Progenitor cell of endocrine pancreas (in vitro differentiated cells): ENCODE results near the gene H3-3A. TPM values are rescaled to one million over a fixed set of nuclear protein-coding genes. Genes with fewer than 3 reads are reported as not detected.

ENCODE experiments used
- DNase-seq: peaks from one replicate; pipeline ENCODE4 v3.0.0; 2021; ENCODE audit warnings: low spot score; ENCODE audit not compliant: unreplicated experiment
- H3K27ac Mint-ChIP-seq: 2 replicates; pipeline ENCODE4 v1.8.0; 2021; ENCODE audit warnings: mild to moderate bottlenecking, moderate library complexity, mixed read lengths
- H3K27me3 Mint-ChIP-seq: 2 replicates; pipeline ENCODE4 v1.8.0; 2021; ENCODE audit warnings: mixed read lengths
- H3K36me3 Mint-ChIP-seq: 2 replicates; pipeline ENCODE4 v1.8.0; 2022; ENCODE audit warnings: mixed read lengths; ENCODE audit not compliant: insufficient read depth
- H3K4me1 Mint-ChIP-seq: 2 replicates; pipeline ENCODE4 v1.8.0; 2021; ENCODE audit warnings: low read depth, mixed read lengths
- H3K4me3 Mint-ChIP-seq: 2 replicates; pipeline ENCODE4 v1.8.0; 2021; ENCODE audit warnings: low read depth, mild to moderate bottlenecking, moderate library complexity, mixed read lengths
- H3K9me3 Mint-ChIP-seq: 2 replicates; pipeline ENCODE4 v1.8.0; 2021; ENCODE audit warnings: low read depth, mixed read lengths
- total RNA-seq: library from RNA; stranded (reverse); gene quantifications from 2 replicates; pipeline ENCODE4 v1.2.1, GENCODE V29; 2021
- TF ChIP-seq, protein P1 (sequence below): fragments of 200-600 bp; sonication (generic); IDR thresholded peaks from one replicate; pipeline ENCODE4 v1.5.0; 2021; ENCODE audit warnings: antibody characterized with exemption, mild to moderate bottlenecking; ENCODE audit not compliant: unreplicated experiment

H3-3A gene
- total RNA-seq, 1 donor from 2014 or later: 1,313 TPM

DNA sequence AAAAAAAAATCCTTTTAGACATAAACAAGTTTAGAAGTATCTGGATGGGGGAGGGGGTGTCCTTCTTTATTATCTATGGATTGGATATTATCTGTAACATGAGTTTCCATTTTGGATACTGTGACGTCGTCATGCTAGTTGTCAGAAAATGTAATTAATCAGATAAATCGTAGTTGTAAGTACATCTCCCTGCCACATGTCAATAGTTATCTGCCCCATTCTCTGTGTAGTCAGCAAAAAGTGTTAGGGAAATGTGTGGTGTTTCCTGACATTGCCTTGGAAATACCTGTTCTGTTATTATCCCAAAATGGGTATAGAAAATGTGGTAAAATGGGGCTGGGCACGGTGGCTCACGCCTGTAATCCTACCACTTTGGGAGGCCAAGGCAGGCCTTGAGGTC is 38.8 kb upstream of the H3-3A start:
- Mint-ChIP-seq H3K4me3 (no peak overlapping the region), H3K9me3 (no peaks in the 10 kb centered on the region)

DNA sequence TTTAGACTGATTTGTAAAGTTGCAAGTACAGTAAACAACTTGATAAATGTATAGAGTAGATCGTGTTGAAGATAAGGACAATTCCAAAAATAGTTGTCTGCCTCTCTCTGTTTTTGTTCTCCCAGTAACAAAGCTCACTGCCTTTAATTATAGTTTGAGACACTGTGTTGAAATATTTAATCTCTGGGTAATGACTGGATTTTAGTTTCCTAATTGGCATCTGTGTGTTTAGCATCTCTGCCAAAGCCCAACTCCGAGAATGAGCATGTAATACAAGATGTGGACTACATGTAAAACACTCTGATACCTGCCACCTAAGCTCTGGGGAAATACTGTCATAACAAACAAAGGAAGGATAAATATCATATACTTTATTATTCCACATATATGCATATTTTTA is 35.7 kb upstream of the H3-3A start:
- no peaks in the 10 kb centered on the region for H3K9me3 Mint-ChIP-seq
- peaks cover 8% of the 10 kb centered on the region for H3K4me1 Mint-ChIP-seq
- no peaks in the 10 kb centered on the region for H3K36me3 Mint-ChIP-seq
- no peaks in the 10 kb centered on the region for H3K27me3 Mint-ChIP-seq
- TF ChIP-seq, protein P1, sequence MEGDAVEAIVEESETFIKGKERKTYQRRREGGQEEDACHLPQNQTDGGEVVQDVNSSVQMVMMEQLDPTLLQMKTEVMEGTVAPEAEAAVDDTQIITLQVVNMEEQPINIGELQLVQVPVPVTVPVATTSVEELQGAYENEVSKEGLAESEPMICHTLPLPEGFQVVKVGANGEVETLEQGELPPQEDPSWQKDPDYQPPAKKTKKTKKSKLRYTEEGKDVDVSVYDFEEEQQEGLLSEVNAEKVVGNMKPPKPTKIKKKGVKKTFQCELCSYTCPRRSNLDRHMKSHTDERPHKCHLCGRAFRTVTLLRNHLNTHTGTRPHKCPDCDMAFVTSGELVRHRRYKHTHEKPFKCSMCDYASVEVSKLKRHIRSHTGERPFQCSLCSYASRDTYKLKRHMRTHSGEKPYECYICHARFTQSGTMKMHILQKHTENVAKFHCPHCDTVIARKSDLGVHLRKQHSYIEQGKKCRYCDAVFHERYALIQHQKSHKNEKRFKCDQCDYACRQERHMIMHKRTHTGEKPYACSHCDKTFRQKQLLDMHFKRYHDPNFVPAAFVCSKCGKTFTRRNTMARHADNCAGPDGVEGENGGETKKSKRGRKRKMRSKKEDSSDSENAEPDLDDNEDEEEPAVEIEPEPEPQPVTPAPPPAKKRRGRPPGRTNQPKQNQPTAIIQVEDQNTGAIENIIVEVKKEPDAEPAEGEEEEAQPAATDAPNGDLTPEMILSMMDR: no peak
- H3K4me3 Mint-ChIP-seq: no peak overlapping the region
- no peak for DNase-seq
- H3K27ac Mint-ChIP-seq: no peak overlapping the region

More for the DNA sequence above, 38.8 kb upstream of the H3-3A start:
- DNase-seq: no peak
- Mint-ChIP-seq H3K4me1 (peaks cover 4% of the 10 kb centered on the region), H3K36me3 (no peaks in the 10 kb centered on the region), H3K27me3 (no peaks in the 10 kb centered on the region), H3K27ac (no peak overlapping the region)
- TF ChIP-seq, protein P1: no peak

DNA sequence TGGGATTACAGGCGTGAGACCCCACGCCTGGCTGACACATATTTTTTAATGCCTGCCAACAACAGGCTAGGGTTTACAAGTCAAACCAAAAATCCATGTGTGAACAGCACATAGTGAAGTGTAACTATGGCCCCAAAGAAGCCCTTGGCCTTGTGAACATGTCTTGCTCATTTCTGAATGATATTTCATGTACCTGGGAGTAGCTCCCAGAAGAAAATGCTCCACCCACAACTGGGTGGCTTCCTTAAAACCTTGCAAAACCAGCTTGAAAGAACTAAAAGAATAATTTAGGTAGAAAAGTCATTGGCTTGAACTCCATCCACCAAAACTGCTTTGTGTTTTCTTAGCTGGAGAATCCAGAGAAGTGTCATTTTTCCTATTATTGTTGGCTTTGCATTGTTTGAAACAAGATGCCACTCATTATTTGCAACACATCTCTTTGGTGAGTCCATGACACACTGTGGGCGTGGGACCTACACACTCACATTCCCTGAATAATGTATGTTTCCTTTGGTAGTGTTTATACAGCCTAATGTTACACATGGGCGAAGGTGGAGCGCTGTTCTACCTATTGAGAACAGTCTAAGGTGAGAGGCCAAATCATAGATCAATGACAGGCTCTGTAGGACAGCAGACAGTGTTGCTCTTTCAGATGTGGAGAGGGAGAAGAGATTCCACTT is 34.8 kb upstream of the H3-3A start:
- no peaks in the 10 kb centered on the region for H3K36me3 Mint-ChIP-seq
- H3K4me3 Mint-ChIP-seq: no peak overlapping the region
- TF ChIP-seq, protein P1: no peak
- no peak for DNase-seq
- H3K27ac Mint-ChIP-seq: no peak overlapping the region
- no peaks in the 10 kb centered on the region for H3K9me3 Mint-ChIP-seq
- H3K4me1 Mint-ChIP-seq: peaks cover 8% of the 10 kb centered on the region
- no peaks in the 10 kb centered on the region for H3K27me3 Mint-ChIP-seq

DNA sequence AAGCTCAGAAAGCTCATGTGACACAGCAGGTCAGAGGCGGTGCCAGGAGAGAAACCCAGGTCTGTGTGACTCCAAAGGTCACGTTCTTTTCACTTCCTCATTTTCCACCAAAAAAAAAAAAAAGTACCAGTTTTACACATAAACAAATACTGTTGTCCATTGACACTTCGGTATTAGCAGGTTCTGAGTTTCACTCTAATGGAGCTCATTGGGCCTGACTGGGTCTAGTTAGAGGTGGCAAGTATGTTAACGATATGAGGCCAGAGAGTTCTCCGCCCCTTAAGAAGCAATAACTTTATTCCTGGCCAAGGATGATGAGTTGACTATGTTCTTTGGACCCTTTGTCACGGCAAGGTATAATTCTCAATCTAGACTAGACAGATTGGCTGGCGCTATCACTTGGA is 33.4 kb upstream of the H3-3A start:
- TF ChIP-seq, protein P1: no peak
- DNase-seq: no peak
- Mint-ChIP-seq H3K36me3 (no peaks in the 10 kb centered on the region), H3K9me3 (no peaks in the 10 kb centered on the region), H3K27me3 (no peaks in the 10 kb centered on the region), H3K4me1 (peaks cover 8% of the 10 kb centered on the region), H3K4me3 (no peak overlapping the region), H3K27ac (no peak overlapping the region)

DNA sequence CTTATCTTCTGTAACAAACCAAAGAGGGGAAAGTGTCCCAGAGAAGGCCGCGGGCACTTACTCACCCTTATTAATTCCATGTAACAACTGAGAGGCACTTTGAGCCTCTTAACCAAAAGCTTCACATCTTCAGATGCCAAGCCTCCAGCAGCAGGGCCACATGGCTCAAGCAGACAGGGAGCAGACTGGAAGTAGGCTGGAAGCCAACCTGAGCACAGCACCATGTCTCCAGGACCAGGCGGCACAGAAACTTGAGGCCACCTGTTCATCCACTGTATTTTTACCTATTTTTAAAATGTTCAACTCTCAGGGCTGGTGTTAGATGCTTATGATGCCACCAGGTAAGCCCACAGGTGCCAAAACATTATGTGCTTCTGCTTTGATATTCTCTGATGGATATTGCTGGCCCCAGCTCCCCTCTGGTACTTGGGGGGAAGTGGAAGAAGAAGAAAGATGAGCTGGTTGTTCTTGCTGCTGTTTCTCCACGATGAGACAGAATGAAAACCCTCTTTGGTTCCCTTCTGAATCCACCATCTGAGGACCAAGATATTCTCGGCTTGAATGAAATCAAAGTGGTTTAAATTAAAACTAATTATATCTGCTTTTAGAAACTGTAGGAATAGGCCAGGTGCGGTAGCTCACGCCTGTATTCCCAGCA is 32.8 kb upstream of the H3-3A start:
- TF ChIP-seq, protein P1: no peak
- H3K4me3 Mint-ChIP-seq: no peak overlapping the region
- H3K36me3 Mint-ChIP-seq: no peaks in the 10 kb centered on the region
- no peaks in the 10 kb centered on the region for H3K9me3 Mint-ChIP-seq
- DNase-seq: no peak
- no peaks in the 10 kb centered on the region for H3K27me3 Mint-ChIP-seq
- no peak overlapping the region for H3K27ac Mint-ChIP-seq
- H3K4me1 Mint-ChIP-seq: peaks cover 8% of the 10 kb centered on the region
